HG03432 (cell line): ENCODE measurements around the gene MADD.

Experiments used
- ATAC-seq: cut with Tn5 transposase; IDR thresholded peaks from one replicate; pipeline ENCODE4 v1.9.1; 2021; ENCODE audit warnings: mild to moderate bottlenecking, moderate library complexity; ENCODE audit not compliant: unreplicated experiment

MADD gene

DNA sequence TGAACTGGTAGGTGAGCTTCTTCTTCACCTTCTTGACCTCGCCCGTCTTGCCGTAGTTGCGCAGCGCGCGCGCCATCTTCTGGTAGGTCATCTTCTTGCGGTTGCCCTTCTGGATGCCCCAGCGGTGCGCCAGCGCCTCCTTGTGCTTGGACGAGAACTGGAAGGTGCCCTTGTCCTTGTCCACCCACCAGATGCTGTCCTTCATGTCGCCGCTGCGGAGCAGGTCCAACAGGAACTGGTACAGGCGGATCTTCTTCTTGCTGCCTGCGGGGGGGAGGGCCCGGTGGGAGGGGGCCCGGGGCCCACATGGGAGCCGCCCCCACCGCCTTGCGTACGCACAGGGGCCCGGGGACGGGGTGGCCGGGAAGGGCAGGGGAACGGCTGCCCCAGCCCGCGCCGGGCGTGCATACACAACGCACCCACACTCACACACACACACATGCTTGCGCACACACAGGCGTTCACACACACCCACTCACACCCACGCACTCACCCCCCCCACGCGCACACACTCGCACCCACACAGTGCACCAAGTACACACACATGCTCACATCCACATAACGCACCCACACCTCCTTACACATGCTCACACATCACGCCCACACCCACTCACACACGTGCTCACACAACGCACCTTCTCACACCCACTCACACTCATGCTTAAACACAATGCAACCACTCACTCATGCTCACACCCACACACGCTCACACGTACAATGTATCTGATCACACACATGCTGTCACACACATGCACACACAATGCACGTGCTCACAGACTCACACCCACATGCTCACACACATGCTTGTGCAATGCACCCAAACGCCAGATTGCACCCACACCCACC lies 85.6 kb downstream of the MADD start:
- no peak for ATAC-seq

DNA sequence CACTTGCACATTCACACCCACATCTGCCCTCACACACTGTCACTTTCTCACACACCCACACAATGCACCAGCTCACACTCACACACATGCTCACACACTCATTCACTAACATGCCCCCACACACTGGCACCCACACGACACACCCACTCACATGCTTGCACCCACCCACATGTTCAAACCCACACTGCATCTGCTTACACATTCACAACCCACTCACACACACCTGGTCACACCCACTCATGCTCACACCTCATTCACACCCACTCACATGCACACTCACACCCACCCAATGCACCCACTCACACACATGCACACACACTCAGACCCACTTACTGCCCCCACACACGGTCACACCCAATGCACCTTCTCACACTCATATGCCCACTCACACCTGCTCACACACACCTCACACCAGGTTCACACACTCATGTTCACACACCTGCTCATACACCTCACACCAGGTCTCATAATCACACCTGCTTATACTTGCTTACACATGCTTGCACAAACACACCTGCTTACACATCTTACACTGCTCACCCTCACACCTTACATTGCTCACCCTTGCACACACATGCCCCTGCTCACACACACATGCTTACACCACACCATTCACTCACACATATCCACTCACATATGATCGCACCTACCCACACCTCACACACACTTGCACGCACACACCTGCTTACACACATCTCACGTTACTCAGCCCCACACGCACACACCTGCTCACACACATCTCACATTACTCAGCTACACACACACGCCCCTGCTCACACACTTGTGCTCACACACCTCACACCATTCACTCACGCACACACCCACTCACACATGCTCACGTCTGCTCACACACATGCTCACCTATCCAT lies 86.4 kb downstream of the MADD start:
- ATAC-seq = no peak

DNA sequence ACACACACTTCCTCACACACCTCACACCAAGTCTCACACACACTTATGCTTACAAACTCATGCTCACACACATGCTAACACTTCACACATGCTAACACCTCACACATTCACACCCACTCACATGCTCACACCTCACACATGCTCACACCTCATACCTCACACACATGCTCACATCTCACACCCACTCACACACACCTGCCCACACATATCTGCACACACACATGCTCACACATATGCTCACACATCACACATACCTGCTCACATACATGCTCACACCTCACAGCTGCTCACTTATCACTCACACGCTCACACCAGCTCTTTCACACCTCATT lies 87.0 kb downstream of the MADD start:
- ATAC-seq = no peak

DNA sequence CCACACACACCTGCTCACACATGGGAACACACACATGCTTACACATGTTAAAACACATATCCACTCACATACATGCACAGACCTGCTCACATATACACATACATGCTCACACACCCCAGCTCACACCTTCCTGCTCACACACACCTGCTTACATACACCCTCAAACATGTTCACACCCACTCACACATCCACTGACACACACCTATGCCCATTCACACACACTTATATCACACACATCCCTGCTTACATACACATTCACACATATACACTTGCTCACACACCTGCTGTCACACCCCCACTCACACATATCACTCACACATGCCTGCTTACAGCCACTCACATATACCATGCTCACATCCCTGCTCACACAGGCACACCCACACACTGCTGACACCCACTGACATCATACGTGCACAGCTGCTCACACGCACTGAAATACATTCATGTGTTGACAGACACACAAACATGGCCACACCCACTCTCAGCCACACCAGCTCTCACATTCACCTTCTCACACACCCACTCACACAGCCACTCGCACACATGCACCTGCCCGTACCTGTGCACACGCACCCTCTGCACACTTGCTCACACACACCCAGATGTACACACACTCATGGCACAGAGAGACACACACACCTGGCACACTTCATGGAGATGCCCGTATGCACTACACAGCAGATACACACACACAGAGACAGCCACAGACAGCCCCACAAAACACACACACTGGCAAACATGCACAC lies 88.2 kb downstream of the MADD start:
- no peak for ATAC-seq

DNA sequence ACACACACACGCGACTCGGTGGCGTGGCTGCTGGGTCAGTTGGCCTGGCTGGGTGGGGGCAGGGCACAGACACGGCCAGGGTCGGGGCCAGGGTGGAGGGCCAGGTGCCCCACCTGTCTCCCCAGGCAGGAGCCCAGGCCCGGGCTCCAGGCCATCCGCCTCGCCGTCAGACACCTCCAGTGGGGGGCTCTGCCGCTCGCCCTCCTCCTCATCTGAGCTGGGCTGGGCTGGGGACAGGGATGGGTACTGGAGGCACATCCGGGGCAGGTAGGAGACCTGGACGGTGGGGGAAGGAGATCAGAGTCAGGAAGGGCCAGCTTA lies 88.8 kb downstream of the MADD start:
- no peak for ATAC-seq

DNA sequence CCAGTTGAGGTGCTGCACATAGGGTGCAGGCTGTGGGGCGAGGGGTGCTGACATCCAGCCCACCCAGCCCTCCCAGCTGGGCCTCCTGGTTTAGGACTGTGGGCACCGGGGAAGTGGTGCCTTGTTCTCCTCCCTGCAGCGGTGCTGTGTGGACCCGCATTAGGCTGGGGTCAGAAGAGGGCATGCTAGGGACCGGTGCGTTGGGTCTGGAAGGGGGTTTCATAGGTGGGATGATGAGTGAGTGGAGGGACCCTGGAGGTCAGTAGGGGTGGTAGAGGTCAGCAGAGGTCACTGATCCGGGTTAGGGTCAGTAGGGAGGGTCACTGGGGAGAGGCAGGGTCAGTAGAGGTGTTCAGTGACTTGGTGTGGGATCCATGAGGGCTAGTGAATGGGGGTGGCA lies 89.2 kb downstream of the MADD start:
- ATAC-seq = no peak

DNA sequence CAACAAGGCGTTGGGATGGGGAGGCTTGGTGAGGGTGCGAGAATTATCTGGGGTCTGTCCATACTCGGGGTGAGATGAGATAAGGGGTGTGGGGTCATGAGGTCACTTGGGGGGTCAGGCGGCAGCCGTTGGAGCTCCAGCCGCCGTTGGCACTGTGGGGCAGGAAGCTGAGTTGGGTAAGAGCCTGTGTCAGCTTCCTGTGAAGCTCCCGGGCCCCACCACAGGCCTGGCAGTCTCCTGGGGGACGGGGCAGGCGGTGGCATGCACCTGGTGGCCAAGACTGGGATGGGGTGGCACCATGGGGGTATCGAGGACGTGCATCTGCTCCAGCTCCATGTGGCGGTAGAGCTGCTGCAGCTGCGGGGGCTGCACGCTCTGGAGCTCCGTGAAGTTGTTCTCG lies 89.7 kb downstream of the MADD start:
- no peak for ATAC-seq

DNA sequence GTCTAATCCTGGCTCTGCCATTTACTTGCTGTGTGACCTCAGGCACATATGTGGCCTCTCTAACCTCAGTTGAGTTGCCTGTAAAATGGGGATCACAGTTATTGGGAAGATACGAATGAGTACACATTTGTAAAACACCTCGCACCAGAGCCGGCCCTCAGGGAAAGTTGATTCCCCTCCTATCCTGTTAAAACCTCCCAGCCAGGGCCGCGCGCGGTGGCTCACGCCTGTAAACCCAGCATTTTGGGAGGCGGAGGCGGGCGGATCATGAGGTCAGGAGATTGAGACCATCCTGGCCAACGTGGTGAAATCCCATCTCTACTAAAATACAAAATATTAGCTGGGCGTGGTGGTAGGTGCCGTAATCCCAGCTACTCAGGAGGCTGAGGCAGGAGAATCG lies 90.4 kb downstream of the MADD start:
- ATAC-seq = no peak

DNA sequence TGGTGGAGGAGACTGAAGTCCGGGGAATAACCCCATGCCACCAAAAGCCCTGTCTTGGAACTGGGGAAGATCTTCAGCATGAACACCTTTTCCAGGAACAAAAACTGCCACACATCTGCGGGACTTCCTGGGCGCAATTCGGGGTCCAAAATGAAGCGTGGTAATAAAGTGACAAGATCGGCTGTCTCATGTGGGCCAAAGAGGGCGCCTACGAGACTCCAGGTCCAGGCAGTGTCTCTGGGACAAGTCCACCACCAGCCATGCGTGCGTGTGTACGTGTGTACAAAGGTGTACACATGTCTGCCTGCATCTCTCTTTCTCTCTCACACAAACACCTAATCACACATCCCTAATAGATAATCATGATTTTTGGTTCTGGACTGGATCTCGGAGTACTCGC lies 91.5 kb downstream of the MADD start:
- no peak for ATAC-seq

DNA sequence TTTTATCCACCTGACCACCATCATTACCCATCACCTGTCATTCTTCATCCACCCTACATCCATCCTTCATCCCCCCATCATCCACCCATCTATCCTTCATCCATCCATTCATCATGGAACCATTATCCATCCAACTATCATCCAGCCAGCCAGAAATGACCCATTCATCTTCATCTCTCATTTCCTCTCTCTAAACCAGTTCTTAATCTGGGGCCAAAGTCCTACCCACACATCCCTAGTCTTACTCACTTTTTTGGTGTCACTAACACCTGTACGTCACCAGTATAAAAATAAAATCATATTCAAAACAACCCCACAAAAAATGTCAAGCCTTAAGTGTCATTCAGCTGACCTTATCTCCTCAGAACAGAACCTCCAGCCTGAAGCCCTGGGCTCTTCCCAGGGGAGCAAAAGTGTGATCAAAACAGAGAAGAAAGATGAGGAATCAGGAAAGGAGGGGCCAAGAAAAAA lies 96.1 kb downstream of the MADD start:
- ATAC-seq = no peak

DNA sequence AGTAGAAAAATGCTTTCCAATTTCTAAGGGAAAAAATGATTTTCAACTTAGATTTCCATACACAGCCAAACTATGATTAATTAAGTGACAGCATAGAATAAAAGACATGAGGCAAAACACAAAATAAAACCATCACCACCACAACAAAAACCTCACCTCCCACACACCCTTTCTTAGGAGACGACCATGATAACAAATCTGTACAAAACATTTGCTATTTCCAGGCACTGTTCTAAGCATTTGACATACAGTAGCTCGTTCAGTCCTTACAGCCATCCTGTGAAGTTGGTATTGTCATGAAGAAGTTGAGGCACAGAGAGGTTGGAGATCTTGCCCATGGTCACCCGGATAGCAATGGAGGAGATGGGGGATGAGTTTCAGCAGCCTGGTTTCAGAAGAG lies 99.7 kb downstream of the MADD start:
- no peak for ATAC-seq

DNA sequence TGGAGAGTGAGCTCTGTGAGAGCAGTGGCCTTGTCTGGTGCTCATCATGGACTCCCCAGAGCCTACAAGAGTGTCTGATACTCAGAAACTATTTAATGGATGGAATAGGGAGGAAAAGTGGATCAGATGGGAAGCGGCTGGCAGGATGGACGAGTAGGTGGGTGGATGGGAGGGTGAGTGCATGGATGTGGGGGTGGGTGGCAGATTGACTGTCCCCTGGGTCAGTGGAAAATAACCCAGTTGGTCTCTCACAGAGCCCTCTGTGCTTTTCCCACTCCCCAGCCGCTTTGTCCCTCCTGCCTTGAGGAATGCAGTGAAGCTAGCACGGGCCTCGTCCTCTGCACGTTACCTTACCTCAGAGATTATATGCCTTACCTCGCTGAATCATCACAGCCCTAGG lies 102.5 kb downstream of the MADD start:
- ATAC-seq = no peak

DNA sequence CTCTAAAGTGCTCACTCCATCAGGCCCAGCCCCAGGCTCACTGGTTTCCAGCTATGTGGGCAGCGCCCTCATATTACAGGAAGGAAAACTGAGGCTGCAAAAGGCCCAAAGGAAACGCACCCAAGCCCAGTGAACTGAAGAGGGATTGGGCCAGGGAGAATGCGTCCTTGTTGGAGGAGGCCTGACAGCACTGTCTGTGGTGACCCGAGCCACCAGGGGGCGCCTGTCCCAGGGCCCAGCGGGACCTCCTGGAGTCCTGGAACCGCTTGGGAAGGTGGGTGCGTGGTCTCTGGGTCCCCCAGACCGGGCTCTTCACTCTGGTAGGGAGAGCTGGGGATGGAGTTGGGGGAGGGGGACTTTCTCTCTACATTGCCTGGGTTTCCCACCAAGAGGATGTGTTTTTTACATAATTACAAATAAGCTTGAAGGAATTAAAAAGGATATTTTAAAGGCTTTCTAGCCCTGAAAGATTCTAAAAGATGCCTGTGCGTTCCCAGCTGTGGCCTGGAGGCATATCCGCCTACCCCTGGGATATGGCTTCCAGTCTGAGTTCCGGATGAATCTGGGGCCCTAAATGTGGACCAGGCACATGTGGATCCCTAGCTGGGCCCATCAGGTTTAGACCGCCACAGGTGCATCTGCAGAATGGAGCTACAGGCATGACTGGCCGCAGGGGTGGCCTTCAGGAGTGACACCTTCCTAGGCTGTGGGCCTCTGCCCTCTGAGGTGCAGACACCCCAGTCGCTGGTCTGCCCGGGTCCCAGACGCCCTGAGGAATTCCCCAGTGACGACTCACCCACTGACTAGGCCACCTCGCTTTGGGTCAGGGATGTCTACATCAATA lies 104.2 kb downstream of the MADD start:
- ATAC-seq = peak; percentile 35

DNA sequence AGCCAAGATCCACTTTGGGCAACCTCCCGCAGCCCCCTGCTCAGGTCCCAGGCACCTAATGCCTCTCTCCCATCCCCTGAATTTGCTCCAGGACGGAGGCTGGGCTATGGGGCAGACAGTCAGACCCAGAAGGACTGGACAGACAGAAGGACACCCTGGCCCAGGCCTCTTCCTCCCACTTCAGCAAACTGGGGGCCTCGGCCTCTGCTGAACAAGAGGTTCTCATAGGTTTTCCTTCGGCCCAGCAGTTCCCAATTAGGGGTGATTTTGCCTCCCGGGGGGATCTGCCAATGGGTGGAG lies 104.7 kb downstream of the MADD start:
- no peak for ATAC-seq

DNA sequence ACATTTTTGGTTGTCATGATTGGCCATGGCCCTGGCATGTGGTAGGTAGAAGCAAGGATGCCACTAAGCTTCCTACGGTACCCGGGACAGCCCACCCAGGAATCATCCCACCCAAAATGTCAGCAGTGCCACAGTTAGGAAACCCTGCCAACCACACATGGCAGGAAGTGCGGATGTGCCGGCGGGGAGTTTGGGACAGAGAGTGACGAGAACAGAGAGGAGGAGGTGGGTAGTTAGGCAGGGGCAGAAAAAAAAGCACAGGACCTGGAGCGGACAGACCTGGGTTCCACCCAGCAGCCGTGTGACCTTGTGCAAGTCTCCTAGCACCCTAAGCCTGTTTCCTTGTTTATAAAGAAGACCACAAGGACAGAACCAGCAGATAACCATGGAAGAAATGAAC lies 105.1 kb downstream of the MADD start:
- ATAC-seq = no peak

DNA sequence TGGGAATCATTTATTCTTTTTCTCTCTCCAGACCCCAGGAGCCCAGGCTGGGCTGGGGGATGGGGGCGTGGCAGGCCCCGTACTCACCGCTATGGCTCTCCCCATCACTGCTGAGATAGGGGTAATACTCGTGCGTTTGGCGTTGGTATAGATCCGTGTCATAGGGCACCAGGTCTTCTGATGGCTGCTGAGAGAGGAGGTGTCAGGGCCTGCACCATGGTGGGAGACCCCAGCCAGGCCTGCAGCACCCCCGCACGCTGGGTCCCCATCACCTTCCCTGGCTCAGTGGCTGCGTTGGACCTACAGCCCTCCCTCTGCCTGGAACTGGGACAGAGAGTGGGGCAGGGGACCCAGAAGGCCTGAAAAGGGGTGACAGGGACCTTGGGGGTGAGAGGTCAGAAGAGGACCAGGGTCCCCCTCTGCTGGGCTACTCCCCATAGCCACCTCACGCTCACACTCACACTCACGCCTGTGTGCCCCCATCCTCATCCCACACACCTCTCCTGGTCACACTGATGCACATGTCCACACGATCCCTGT lies 105.7 kb downstream of the MADD start:
- ATAC-seq = no peak

DNA sequence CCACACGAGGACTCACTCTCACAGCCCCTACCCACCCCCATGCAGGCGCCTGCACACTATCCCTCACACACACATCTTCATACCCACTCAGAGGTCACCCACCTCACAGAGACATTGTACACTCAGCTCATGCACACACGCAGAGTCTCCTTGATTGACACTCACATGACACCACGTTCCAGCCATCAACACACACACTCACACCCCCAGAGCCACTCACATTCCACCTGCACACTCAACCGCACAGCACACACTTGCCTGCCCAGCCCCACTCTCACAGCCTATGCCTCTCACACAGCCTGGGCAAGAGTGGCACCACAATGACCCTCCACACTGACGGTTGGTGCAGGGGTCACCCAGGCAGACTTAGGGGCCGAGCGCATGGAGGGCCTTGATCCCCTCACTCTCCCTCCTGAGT lies 106.2 kb downstream of the MADD start:
- ATAC-seq = no peak

DNA sequence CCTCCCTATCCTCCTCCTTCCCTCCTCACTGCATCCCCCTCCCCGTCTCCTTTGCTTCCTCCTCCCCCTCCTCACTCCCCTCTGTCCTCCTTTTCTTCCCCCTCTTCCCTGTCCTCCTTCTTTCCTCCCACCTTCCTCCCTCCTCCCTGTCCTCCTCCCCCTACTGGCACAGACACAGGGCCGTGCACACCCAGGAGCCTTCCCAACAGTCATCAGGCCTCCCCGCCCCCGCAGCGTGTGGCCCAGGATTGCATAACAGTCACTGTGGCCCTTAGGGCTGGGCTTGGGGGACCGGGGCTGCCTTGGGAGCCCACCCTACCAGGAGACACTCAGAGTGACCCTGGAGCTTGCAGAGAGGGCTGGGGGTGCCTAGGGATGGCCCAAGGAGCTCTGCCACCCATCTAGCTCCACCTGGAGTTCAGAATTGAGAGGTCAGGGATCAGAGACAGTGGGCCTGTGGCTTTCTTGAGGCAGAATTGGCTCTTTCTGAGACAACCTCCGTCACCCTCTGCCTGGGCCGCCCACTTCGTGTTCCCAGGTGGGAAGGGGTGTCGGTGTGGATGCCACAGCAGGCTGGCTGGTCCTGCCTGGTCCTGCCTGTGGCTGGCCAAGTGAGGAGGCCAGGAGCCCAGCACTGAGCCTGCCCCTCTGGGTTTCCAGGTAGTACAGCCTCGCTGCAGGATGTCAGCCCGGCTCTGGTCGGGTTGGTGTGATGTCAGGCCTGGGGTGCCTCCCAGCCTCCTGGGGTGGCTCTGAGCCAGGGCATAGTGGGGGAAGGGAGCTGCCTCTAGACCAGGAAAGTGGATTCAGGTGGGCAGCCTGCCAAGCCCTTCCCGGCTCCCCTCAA lies 106.8 kb downstream of the MADD start:
- peak; percentile 40 for ATAC-seq

DNA sequence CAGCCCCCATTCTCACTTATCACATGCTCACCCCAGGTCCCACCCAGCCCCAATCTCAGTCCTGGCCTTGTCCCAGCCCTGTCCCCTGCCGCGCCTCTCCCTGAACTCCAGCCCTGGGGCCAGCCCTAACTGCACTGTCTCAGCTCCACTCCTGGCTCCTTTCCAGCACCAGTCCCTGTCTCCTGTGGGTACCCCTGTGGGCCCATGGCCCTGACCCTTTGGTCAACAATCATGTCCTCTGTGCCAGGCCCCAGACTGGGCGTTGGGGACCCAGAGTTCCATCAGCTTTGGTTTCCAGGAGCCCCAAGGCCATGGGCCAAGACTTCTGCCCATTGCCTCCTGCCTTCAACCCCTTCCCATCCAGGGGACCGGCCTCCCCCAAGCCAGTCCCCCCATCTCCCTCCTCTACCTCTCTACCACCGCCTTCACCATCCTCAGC lies 107.7 kb downstream of the MADD start:
- peak; percentile 18 for ATAC-seq
